H1 (cell line): ENCODE data around the gene SH3PXD2A. TPM values are rescaled to one million over a fixed set of nuclear protein-coding genes. Genes with fewer than 3 reads are reported as not detected.

Experiments used
- CTCF ChIA-PET: fragments of 300-600 bp; sonication (Branson Sonifier 250); formaldehyde crosslinking; loops from one replicate; lab custom pipeline; 2021; ENCODE audit not compliant: partially characterized antibody; lab: Charles Lee
- POLR2A ChIA-PET: fragments of 300-600 bp; sonication (Branson Sonifier 250); formaldehyde crosslinking; loops from one replicate; lab custom pipeline; 2021; ENCODE audit warnings: inconsistent platforms; ENCODE audit not compliant: partially characterized antibody; lab: Charles Lee
- DNase-seq, 2 experiments: peaks; one replicate each; pipeline versions ENCODE4 v3.0.0 to v3.0.0-alpha.2; 2010 to 2022; ENCODE audit warnings: low spot score in 2 of 2, low read depth in 1 of 2, mixed read lengths in 1 of 2
- FAIRE-seq: peaks from 2 replicates; lab custom pipeline; 2011; peaks lifted over from hg19 to GRCh38; lab: Jason Lieb, UNC
- H2AFZ ChIP-seq: 2 replicates; pipeline ENCODE4 v1.8.1; 2012; ENCODE audit warnings: low read length, inconsistent platforms
- H2AK5ac ChIP-seq: 2 replicates; pipeline ENCODE4 v1.6.1; 2013; ENCODE audit warnings: low read depth, low read length
- H2BK120ac ChIP-seq: replicated peaks from 2 replicates; pipeline ENCODE3; 2013; ENCODE audit warnings: low read depth, low read length, inconsistent platforms
- H2BK12ac ChIP-seq: 2 replicates; pipeline ENCODE4 v1.6.1; 2013; ENCODE audit warnings: low read depth, low read length
- H2BK15ac ChIP-seq: 2 replicates; pipeline ENCODE4 v1.6.1; 2013; ENCODE audit warnings: low read length
- H2BK20ac ChIP-seq: 2 replicates; pipeline ENCODE4 v1.6.1; 2013; ENCODE audit warnings: low read length
- H2BK5ac ChIP-seq: 2 replicates; pipeline ENCODE4 v1.6.1; 2013; ENCODE audit warnings: low read depth, low read length
- H3K14ac ChIP-seq: 2 replicates; pipeline ENCODE4 v1.6.1; 2013; ENCODE audit warnings: inconsistent platforms; ENCODE audit not compliant: insufficient read length
- H3K18ac ChIP-seq: 2 replicates; pipeline ENCODE4 v1.6.1; 2013; ENCODE audit warnings: low read length; ENCODE audit errors: extremely low read depth
- H3K23ac ChIP-seq: 2 replicates; pipeline ENCODE4 v1.6.1; 2013; ENCODE audit warnings: inconsistent platforms; ENCODE audit not compliant: insufficient read length
- H3K23me2 ChIP-seq: 2 replicates; pipeline ENCODE4 v1.6.1; 2013; ENCODE audit warnings: low read depth, low read length
- H3K27ac ChIP-seq: 2 replicates; pipeline ENCODE4 v1.6.1; 2011; ENCODE audit warnings: low read depth, low read length, inconsistent platforms
- H3K27me3 ChIP-seq, 4 experiments: replicated peaks in 1 of 4; 1 replicate in 1 of 4; 2 replicates in 3 of 4; pipeline versions ENCODE4 v1.6.1 to v1.8.1; 2011 to 2013; ENCODE audit warnings: low read length in 3 of 4, mild to moderate bottlenecking in 3 of 4, inconsistent platforms in 2 of 4, mixed read lengths in 2 of 4, moderate library complexity in 1 of 4; ENCODE audit not compliant: control insufficient read depth in 3 of 4, insufficient read depth in 3 of 4; ENCODE audit errors: extremely low read depth in 1 of 4
- H3K36me3 ChIP-seq, 4 experiments: 2 replicates each; pipeline versions ENCODE4 v1.6.1 to v1.8.1; 2011 to 2013; ENCODE audit warnings: mild to moderate bottlenecking in 4 of 4, low read length in 3 of 4, moderate library complexity in 2 of 4, control low read depth in 1 of 4, inconsistent platforms in 1 of 4; ENCODE audit not compliant: insufficient read depth in 4 of 4, control insufficient read depth in 2 of 4
- H3K4ac ChIP-seq: replicated peaks from 2 replicates; pipeline ENCODE3; 2013; ENCODE audit warnings: low read length, low read depth, mixed read lengths, inconsistent platforms; ENCODE audit not compliant: insufficient read length
- H3K4me1 ChIP-seq, 4 experiments: replicated peaks in 1 of 4; 1 replicate in 1 of 4; 2 replicates in 3 of 4; pipeline versions ENCODE4 v1.6.1 to v1.8.1; 2011 to 2013; ENCODE audit warnings: low read length in 3 of 4, inconsistent platforms in 2 of 4, mixed read lengths in 1 of 4; ENCODE audit not compliant: insufficient read depth in 4 of 4, control insufficient read depth in 3 of 4
- H3K4me2 ChIP-seq, 2 experiments: 2 replicates each; pipeline versions ENCODE4 v1.6.1 to v1.8.1; 2011 to 2013; ENCODE audit warnings: low read depth in 2 of 2, low read length in 2 of 2, control low read depth in 1 of 2, inconsistent platforms in 1 of 2, mild to moderate bottlenecking in 1 of 2; ENCODE audit not compliant: insufficient read depth in 1 of 2
- H3K4me3 ChIP-seq, 4 experiments: fragments of 200-600, 300-600 bp in 1 of 4; sonication (generic), shearing (Covaris generic), sonication (Bioruptor Twin) in 1 of 4; 2 replicates each; pipeline versions ENCODE4 v1.5.1 to v1.8.1; 2011 to 2016; ENCODE audit warnings: low read length in 4 of 4, low read depth in 3 of 4, control low read depth in 2 of 4, inconsistent platforms in 2 of 4, mild to moderate bottlenecking in 2 of 4, mixed read lengths in 1 of 4, moderate library complexity in 1 of 4; ENCODE audit not compliant: insufficient read depth in 2 of 4; ENCODE audit errors: extremely low read depth in 1 of 4
- H3K56ac ChIP-seq: replicated peaks from 2 replicates; pipeline ENCODE3; 2013; ENCODE audit warnings: low read depth, mild to moderate bottlenecking, mixed read lengths, low read length, inconsistent platforms; ENCODE audit not compliant: insufficient read length
- H3K79me1 ChIP-seq: 2 replicates; pipeline ENCODE4 v1.6.1; 2013; ENCODE audit warnings: low read depth, low read length, control low read depth
- H3K79me2 ChIP-seq, 2 experiments: 2 replicates each; pipeline versions ENCODE4 v1.6.1 to v1.8.1; 2012 to 2013; ENCODE audit warnings: low read length in 2 of 2, mild to moderate bottlenecking in 2 of 2, inconsistent platforms in 1 of 2; ENCODE audit not compliant: insufficient read depth in 2 of 2, control insufficient read depth in 1 of 2
- H3K9ac ChIP-seq, 4 experiments: replicated peaks in 1 of 4; 1 replicate in 1 of 4; 2 replicates in 3 of 4; pipeline versions ENCODE4 v1.6.1 to v1.8.1; 2011 to 2013; ENCODE audit warnings: low read depth in 3 of 4, low read length in 3 of 4, control low read depth in 2 of 4, mild to moderate bottlenecking in 2 of 4, moderate library complexity in 2 of 4, inconsistent platforms in 1 of 4; ENCODE audit errors: extremely low read depth in 1 of 4
- H3K9me3 ChIP-seq, 2 experiments: 2 replicates each; pipeline versions ENCODE4 v1.6.1 to v1.8.1; 2012 to 2013; ENCODE audit warnings: mild to moderate bottlenecking in 2 of 2, moderate library complexity in 2 of 2, control low read depth in 1 of 2, inconsistent platforms in 1 of 2, low read depth in 1 of 2, low read length in 1 of 2, mixed read lengths in 1 of 2; ENCODE audit not compliant: insufficient read depth in 2 of 2
- H4K20me1 ChIP-seq, 2 experiments: replicated peaks in 1 of 2; 2 replicates each; pipeline versions ENCODE3 to v1.8.1; 2011 to 2013; ENCODE audit warnings: inconsistent platforms in 2 of 2, low read length in 2 of 2, mild to moderate bottlenecking in 1 of 2; ENCODE audit not compliant: insufficient read depth in 2 of 2, control insufficient read depth in 1 of 2
- H4K5ac ChIP-seq: 2 replicates; pipeline ENCODE4 v1.6.1; 2013; ENCODE audit warnings: low read length, low read depth, mixed read lengths, inconsistent platforms; ENCODE audit not compliant: insufficient read length
- H4K8ac ChIP-seq: 2 replicates; pipeline ENCODE4 v1.8.0; 2013; ENCODE audit warnings: mild to moderate bottlenecking, moderate library complexity, low read length, inconsistent platforms; ENCODE audit not compliant: insufficient read depth; ENCODE audit errors: extremely low read depth
- H4K91ac ChIP-seq: replicated peaks from 2 replicates; pipeline ENCODE3; 2013; ENCODE audit warnings: low read length, mixed read lengths, inconsistent platforms; ENCODE audit not compliant: insufficient read length
- BRCA1 ChIP-seq: IDR thresholded peaks from 2 replicates; pipeline ENCODE4 v1.6.1; 2012; ENCODE audit warnings: low read depth, low read length, improper control_type of control experiment
- CBX5 ChIP-seq: fragments of 300-800, 300-1000 bp; sonication (generic); IDR thresholded peaks from 2 replicates; pipeline ENCODE4 v1.7.1; 2016; ENCODE audit warnings: antibody characterized with exemption, low read length, low read depth
- EP300 ChIP-seq, 2 experiments: IDR thresholded peaks; 1 replicate in 1 of 2; 2 replicates in 1 of 2; pipeline ENCODE4 v1.6.1; 2011 to 2012; ENCODE audit warnings: low read depth in 2 of 2, low read length in 2 of 2, mild to moderate bottlenecking in 2 of 2, borderline replicate concordance in 1 of 2, inconsistent platforms in 1 of 2, moderate library complexity in 1 of 2
- FOSL1 ChIP-seq: IDR thresholded peaks from 2 replicates; pipeline ENCODE4 v1.6.1; 2011; ENCODE audit warnings: mild to moderate bottlenecking, low read depth, low read length, moderate library complexity; ENCODE audit not compliant: insufficient read depth
- GTF2F1 ChIP-seq: IDR thresholded peaks from 2 replicates; pipeline ENCODE4 v1.6.1; 2012; ENCODE audit warnings: low read depth, low read length, improper control_type of control experiment, borderline replicate concordance
- HDAC6 ChIP-seq: IDR thresholded peaks from one replicate; pipeline ENCODE4 v1.7.1; 2012; ENCODE audit warnings: low read depth, mild to moderate bottlenecking, inconsistent platforms, low read length, moderate library complexity
- KDM1A ChIP-seq: fragments of 200-600, 300-600 bp; sonication (generic); IDR thresholded peaks from 2 replicates; pipeline ENCODE4 v1.7.1; 2016; ENCODE audit warnings: mild to moderate bottlenecking, low read length, borderline replicate concordance
- KDM5A ChIP-seq: fragments of 200-600 bp; IDR thresholded peaks from 2 replicates; pipeline ENCODE4 v1.7.1; 2012; ENCODE audit warnings: mild to moderate bottlenecking, low read length, inconsistent platforms, mixed read lengths
- NRF1 ChIP-seq: IDR thresholded peaks from 2 replicates; pipeline ENCODE4 v1.6.1; 2011; ENCODE audit warnings: mild to moderate bottlenecking, low read depth, low read length, improper control_type of control experiment
- SIRT6 ChIP-seq: IDR thresholded peaks from one replicate; pipeline ENCODE4 v1.7.1; 2012; ENCODE audit warnings: low read length, inconsistent platforms
- TAF1 ChIP-seq: IDR thresholded peaks from 2 replicates; pipeline ENCODE4 v1.6.1; 2011; ENCODE audit warnings: mild to moderate bottlenecking, low read depth, low read length
- WGBS, 2 experiments: shearing (Covaris generic) in 1 of 2; methylation state at CpG; one replicate each; pipeline versions ENCODE4 v1.1.6 to v1.1.7; 2013 to 2015; ENCODE audit warnings: low lambda C conversion rate in 2 of 2, mixed read lengths in 2 of 2, inconsistent platforms in 1 of 2, low coverage in 1 of 2, missing lambda C conversion rate in 1 of 2; ENCODE audit not compliant: insufficient replicate concordance in 2 of 2, insufficient coverage in 1 of 2, insufficient read length in 1 of 2; ENCODE audit errors: extremely low coverage in 1 of 2, missing lambda C conversion rate in 1 of 2; 5-methylcytosine and 5-hydroxymethylcytosine counted together
- polyA plus RNA-seq, 7 experiments: library from polyadenylated mRNA; depleted of rRNA in 3 of 7; stranded (reverse) in 5 of 7; unstranded in 2 of 7; fragments of >200 nt in 5 of 7; fragments of 200-250 nt in 2 of 7; gene quantifications; 1 replicate in 5 of 7; 2 replicates in 1 of 7; 4 replicates in 1 of 7; pipeline versions ENCODE4 v1.2.1 to v1.2.3, GENCODE V29; 2011 to 2013; ENCODE audit warnings: missing spikeins in 2 of 7, mixed read lengths in 2 of 7
- total RNA-seq: library from RNA; stranded (reverse); fragmentation: NEBNext Ultra II Directional; extraction: Animal tissue kit (Norgen Biotek cat#: 25700); gene quantifications from 2 replicates; pipeline ENCODE4 v1.2.1, GENCODE V29; 2021
- TF ChIP-seq, protein P1 (sequence below): IDR thresholded peaks from 2 replicates; pipeline ENCODE4 v1.6.1; 2011; ENCODE audit warnings: low read length, improper control_type of control experiment

The SH3PXD2A gene
- total and polyA plus RNA-seq, 2 of the 8 experiments (the other 6 are each of a cell fraction or from before 2014, with no cell fraction given), result 5.4 to 16.3 TPM

DNA sequence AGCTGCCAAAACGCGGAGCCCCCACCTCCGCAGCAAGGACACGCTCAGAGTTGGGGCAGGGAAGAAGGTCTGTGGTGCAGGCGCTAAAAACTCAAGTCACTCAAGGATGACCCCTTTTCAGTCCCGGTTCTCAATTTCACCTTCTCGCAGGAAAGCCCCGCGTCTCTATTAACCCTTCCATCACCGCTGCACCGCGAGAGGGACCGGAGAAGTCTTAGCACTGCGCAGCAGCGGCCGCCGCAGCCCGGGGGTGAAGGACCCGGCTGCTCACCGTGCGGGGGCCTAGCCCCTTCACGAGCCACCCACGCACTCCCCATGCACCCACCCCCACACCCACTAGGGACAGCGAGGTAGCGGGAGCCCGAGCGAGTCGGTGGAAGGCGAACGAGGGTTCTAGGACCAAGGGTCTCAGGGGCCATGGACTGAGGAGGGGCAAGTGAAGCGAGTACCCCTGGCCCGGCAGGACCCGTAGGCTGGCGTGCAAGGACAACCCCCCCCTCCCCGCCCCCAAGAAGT is 162.9 kb downstream of the SH3PXD2A start:
- no peak overlapping the region for H4K5ac ChIP-seq
- H4K8ac ChIP-seq, result no peak overlapping the region
- 2% methylated on average over 18 of the region's 35 CpGs; no CpG with 5 or more reads in 1 of the 2 experiments for WGBS, 2 experiments
- no peak for FAIRE-seq
- no peak overlapping the region for H3K27ac ChIP-seq
- H2BK5ac ChIP-seq, result no peak overlapping the region
- H3K9me3 ChIP-seq, result no peaks in the 10 kb centered on the region
- H3K79me2 ChIP-seq, result no peaks in the 10 kb centered on the region
- no peak overlapping the region for H2AK5ac ChIP-seq
- H2BK120ac ChIP-seq, result no peak overlapping the region
- H3K18ac ChIP-seq, result peak overlapping the region; percentile 36
- H3K14ac ChIP-seq, result no peak overlapping the region
- no peaks in the 10 kb centered on the region for H3K79me1 ChIP-seq
- H4K20me1 ChIP-seq, result peaks cover 0 to 2% of the 10 kb centered on the region in 2 experiments
- peaks cover 7 to 37% (median 34%) of the 10 kb centered on the region in 4 experiments for H3K27me3 ChIP-seq
- H3K9ac ChIP-seq, result no peak overlapping the region
- H2BK15ac ChIP-seq, result no peak overlapping the region
- DNase-seq, result peak in 1 of 2 experiments; percentile 71
- peak overlapping the region; percentile 90; the same call in 1 of the 2 replicates for H2AFZ ChIP-seq
- H3K4me1 ChIP-seq, result peaks cover 0 to 18% (median 13%) of the 10 kb centered on the region in 4 experiments; a peak in 6 of 7 replicates
- H3K4me2 ChIP-seq, result peak overlapping the region; percentile 69 to 97
- no peak overlapping the region for H2BK12ac ChIP-seq
- peak overlapping the region; percentile 24 to 81 (median 54) for H3K4me3 ChIP-seq
- CTCF ChIA-PET, result interaction anchor here (14.9 to 15.0 kb wide), 2 partner anchors 37 to 95 kb away, joined by 336 to 448 read pairs; no protein-coding TSS in a partner anchor
- POLR2A ChIA-PET, result interaction anchor here (0.8 kb wide), 1 partner anchor 40 kb away, joined by 3 read pairs; no protein-coding TSS in a partner anchor
- H4K91ac ChIP-seq, result no peak overlapping the region
- no peaks in the 10 kb centered on the region for H3K36me3 ChIP-seq
- H3K23ac ChIP-seq, result no peak overlapping the region
- H3K23me2 ChIP-seq, result peaks cover 17% of the 10 kb centered on the region; the same call in 1 of the 2 replicates
- no peak overlapping the region for H2BK20ac ChIP-seq
- H3K4ac ChIP-seq, result no peak overlapping the region
- no peak overlapping the region for H3K56ac ChIP-seq
- TF ChIP-seq BRCA1 (no peak), CBX5 (no peak), FOSL1 (no peak), EP300 (IDR thresholded peaks at IDR 0.05; ENCODE audit: borderline replicate concordance in 1 of 2, low read depth in 2 of 2, low read length in 2 of 2) (no peak), SIRT6 (no peak), KDM1A (no peak), KDM5A (no peak), GTF2F1 (no peak), NRF1 (no peak), HDAC6 (no peak), TAF1 (no peak)
- TF ChIP-seq, protein P1, sequence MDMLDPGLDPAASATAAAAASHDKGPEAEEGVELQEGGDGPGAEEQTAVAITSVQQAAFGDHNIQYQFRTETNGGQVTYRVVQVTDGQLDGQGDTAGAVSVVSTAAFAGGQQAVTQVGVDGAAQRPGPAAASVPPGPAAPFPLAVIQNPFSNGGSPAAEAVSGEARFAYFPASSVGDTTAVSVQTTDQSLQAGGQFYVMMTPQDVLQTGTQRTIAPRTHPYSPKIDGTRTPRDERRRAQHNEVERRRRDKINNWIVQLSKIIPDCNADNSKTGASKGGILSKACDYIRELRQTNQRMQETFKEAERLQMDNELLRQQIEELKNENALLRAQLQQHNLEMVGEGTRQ, result no peak
